GM18870 (cell line): ENCODE measurements around the gene HSD17B8.

Experiments
- ATAC-seq: cut with Tn5 transposase; IDR thresholded peaks from one replicate; pipeline ENCODE4 v1.9.1; 2021; ENCODE audit warnings: moderate library complexity; ENCODE audit not compliant: unreplicated experiment

HSD17B8 gene

GRCh38 chr6:33204415-33205190 lies at the start of gene HSD17B8:
TSS of gene HSD17B8 (plus strand) at chr6:33204655. CDS start at chr6:33204669, 14 bp downstream.
- no peak for ATAC-seq

GRCh38 chr6:33156561-33156960 lies 47.9 kb upstream of the HSD17B8 start:
- ATAC-seq = no peak

- no peak for ATAC-seq
These were observed 47.5 kb upstream of the HSD17B8 start for GRCh38 chr6:33156964-33157363.

DNA sequence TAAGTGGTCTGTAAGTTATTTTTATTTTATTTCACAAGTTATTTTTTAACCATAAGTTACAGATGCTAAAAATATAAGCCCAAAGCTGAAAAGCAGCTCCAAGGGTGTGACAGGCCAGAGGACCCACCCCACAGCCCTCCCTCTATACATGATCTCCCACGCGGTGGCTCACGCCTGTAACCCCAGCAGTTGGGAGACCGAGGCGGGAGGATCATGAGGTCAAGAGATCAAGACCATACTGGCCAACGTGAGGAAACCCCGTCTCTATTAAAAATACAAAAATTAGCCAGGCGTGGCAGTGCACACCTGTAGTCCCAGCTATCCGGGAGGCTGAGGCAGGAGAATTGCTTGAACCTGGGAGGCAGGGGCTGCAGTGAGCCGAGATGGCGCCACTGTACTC lies 44.4 kb upstream of the HSD17B8 start:
- ATAC-seq = no peak

- ATAC-seq = no peak
These were observed 43.6 kb upstream of the HSD17B8 start for GRCh38 chr6:33160728-33161344.

GRCh38 chr6:33161354-33162331 lies 42.8 kb upstream of the HSD17B8 start:
- no peak for ATAC-seq

GRCh38 chr6:33163540-33163939 lies 40.9 kb upstream of the HSD17B8 start:
- no peak for ATAC-seq

DNA sequence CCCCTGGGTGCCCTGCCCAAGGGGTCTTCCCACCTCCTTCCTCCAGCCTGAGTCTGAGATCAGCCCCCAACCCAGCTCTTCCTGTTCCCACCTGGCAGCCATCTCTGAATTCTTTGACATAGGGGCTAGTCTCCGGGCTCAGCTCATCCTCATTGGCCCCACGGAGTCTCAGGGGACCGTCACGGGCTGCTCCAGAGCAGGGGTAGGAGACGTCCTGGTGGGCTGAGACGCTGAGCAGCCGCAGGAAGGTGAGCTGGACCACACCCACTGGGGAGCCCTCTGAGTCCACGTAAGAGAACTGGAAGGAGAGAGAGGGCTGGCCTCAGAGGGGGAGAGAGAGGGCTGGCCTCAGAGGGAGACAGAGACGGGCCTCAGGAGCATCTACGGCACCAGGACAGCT lies 40.3 kb upstream of the HSD17B8 start:
- no peak for ATAC-seq

- no peak for ATAC-seq
These were observed 39.6 kb upstream of the HSD17B8 start for GRCh38 chr6:33164665-33165373.

DNA sequence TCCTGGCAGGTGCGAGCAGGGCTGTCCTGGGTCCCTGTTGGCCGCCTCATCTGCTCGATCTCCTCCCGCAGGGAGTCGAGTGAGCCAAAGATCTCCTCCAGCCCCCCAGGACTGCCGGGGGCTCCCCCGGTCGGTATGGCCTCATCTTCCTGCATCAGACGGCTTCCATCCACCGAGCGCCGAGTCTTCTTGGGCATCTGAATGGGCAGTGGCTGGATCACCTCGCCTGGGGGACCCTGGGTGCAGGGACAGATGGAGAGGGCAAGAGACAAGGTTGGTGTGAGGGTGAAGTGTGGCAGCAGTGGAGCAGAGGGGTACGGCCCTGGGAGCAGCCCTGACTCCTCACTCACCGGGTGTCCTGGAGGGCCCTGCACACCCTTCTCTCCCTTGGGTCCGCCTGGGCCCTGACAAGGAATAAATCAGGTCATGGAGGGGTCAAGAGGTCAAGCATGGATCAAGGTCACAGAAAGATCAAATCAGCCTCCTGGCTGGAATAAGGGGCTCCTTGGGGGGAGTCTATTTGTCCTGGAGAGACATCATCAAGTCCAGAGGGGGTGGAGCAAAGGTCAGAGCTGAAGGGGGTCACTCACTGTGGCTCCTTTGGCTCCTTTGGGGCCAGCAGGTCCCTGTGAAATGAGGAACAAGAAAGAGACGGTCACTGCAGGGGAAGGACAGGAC lies 38.7 kb upstream of the HSD17B8 start:
- ATAC-seq = no peak

- no peak for ATAC-seq
These were observed 38.1 kb upstream of the HSD17B8 start for GRCh38 chr6:33166363-33166762.

- ATAC-seq = no peak
These were observed 37.6 kb upstream of the HSD17B8 start for GRCh38 chr6:33166811-33167210.

- no peak for ATAC-seq
These were observed 36.8 kb upstream of the HSD17B8 start for GRCh38 chr6:33167374-33168283.

GRCh38 chr6:33168284-33168601 lies 36.2 kb upstream of the HSD17B8 start:
- ATAC-seq = no peak

- no peak for ATAC-seq
These were observed 35.8 kb upstream of the HSD17B8 start for GRCh38 chr6:33168639-33169038.

DNA sequence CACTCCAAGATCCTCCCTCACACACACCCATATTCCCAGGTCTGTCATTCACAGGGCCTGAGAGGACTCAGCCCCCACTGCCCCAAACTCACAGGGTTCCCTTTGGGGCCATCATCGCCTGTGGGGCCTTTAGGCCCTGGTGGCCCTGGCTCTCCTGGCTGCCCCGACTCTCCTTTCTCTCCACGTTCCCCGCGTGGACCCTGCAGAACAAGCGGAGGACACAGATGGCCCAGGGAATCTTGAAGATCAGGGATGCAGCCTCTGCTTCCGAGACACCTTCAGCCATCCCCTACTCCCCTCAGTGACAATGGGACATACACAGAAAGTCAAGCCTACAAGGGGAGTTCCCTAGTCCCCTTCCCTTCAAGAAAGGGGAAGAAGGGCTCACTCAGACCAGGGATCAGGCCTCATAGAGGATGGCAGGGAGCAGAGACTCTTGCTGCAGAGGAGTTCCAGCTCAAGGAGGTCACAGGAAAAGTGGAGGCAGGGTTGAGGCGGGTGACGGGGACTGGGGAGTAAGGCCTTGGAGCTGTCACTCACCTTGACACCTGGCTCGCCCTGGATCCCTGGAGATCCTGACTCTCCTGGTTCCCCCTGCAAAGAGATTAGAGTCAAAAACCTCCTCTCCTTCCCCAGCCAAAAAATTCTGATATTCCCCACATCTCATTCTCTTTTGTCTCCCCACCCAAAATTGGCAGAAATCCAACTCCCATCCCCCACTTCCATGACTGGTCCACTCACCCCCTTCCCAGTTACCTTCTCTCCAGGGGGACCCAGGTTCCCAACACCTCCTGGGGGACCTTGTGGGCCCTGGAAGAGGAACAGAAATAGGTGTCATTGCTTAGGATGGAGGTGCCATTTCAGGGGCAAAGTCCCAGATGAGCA lies 34.9 kb upstream of the HSD17B8 start:
- ATAC-seq = no peak

DNA sequence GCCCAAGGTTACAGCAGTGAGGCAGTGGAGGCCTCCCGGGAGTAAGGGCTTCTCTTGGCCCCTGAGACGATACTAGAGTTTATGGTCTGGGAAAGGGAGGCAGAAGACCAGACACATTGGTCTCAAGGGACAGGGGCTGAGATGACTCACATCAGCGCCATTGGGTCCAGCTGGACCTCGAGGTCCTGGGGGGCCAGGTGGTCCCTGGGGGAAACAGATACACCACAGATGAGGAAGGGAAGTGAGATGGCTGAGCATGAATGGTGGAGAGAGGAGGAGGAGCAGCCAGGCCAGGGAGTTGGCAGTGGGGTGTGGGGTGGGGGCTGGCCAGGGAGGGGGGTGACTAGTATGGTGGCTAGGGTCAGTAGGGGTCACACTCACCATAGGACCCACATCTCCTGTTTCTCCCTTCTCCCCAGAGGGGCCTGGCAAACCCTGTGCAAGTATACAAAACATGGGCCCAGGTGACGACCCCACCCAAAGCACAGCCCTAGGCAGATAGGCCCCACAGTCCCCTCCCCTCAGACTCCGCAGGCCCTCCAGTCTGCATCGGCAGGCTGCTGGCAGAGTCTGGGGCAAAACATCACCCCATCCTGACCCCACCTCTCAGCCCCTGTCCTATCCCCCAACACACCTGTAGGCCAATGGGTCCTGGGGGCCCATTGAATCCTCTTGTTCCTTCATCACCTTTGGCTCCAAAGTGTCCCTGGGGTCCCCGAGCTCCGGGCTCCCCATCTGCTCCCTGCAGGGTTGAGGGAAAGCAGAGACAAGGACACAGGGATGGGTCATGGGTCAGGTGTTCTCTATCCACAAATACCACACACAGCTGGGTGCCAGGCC lies 34.1 kb upstream of the HSD17B8 start:
- no peak for ATAC-seq
